T-helper 17 cell (primary cell): Measurements from ENCODE around the gene PVALB. TPM values are rescaled to one million over a fixed set of nuclear protein-coding genes. Genes with fewer than 3 reads are reported as not detected.
A peak's percentile ranks its signal among the peaks of the same experiment; 100 is the strongest.

Experiments used
- ATAC-seq: fragments of 150-1000 bp; cut with Tn5 transposase; 2 replicates; pipeline ENCODE4 v1.10.0; 2021; ENCODE audit warnings: mild to moderate bottlenecking, moderate library complexity
- DNase-seq, 3 donors: peaks; one replicate each; pipeline versions ENCODE4 v3.0.0 to v3.0.0-alpha.2; 2020 to 2021
- H3K9me3 ChIP-seq: one replicate; pipeline ENCODE4 v1.7.0; 2013; ENCODE audit warnings: low read length, mild to moderate bottlenecking; ENCODE audit not compliant: control insufficient read depth, poor library complexity, severe bottlenecking
- H3K27ac Mint-ChIP-seq: one replicate; pipeline ENCODE4 v1.8.0; 2022; ENCODE audit warnings: mild to moderate bottlenecking, moderate library complexity, mixed read lengths
- H3K27me3 Mint-ChIP-seq: one replicate; pipeline ENCODE4 v1.8.0; 2022; ENCODE audit warnings: mixed read lengths
- H3K36me3 Mint-ChIP-seq: one replicate; pipeline ENCODE4 v1.8.0; 2022; ENCODE audit warnings: low read depth, mixed read lengths
- H3K4me1 Mint-ChIP-seq: one replicate; pipeline ENCODE4 v1.8.0; 2022; ENCODE audit warnings: mild to moderate bottlenecking, mixed read lengths
- H3K4me3 Mint-ChIP-seq: one replicate; pipeline ENCODE4 v1.8.0; 2022; ENCODE audit warnings: mild to moderate bottlenecking, moderate library complexity, mixed read lengths
- total RNA-seq, 4 donors: library from RNA in 2 of 4; stranded (reverse) in 2 of 4; gene quantifications; one replicate each; pipeline ENCODE4 v1.2.3 and lab custom pipeline; 2022 to 2026

PVALB gene
- total RNA-seq, 2 donors from 2014 or later: 7.4 TPM; not detected in 1

- no peak for DNase-seq
- ATAC-seq: no peak
- H3K27me3 Mint-ChIP-seq: no peaks in the 10 kb centered on the region
- H3K36me3 Mint-ChIP-seq: no peaks in the 10 kb centered on the region
- H3K4me1 Mint-ChIP-seq: peaks cover 20% of the 10 kb centered on the region
- H3K9me3 ChIP-seq: no peaks in the 10 kb centered on the region
- H3K4me3 Mint-ChIP-seq: no peak overlapping the region
- H3K27ac Mint-ChIP-seq: no peak overlapping the region
These were observed 46.2 kb downstream of the PVALB start for GRCh38 chr22:36770513-36771231.

- Mint-ChIP-seq H3K27me3 (no peaks in the 10 kb centered on the region), H3K4me1 (peaks cover 17% of the 10 kb centered on the region), H3K36me3 (no peaks in the 10 kb centered on the region), H3K27ac (no peak overlapping the region), H3K4me3 (no peak overlapping the region)
- DNase-seq (no peak), ATAC-seq (no peak)
- no peaks in the 10 kb centered on the region for H3K9me3 ChIP-seq
These were observed 47.0 kb downstream of the PVALB start for GRCh38 chr22:36769541-36770512.

- Mint-ChIP-seq H3K27me3 (no peaks in the 10 kb centered on the region), H3K4me1 (peaks cover 17% of the 10 kb centered on the region), H3K27ac (no peak overlapping the region), H3K4me3 (no peak overlapping the region), H3K36me3 (no peaks in the 10 kb centered on the region)
- DNase-seq (no peak), ATAC-seq (no peak)
- H3K9me3 ChIP-seq: no peaks in the 10 kb centered on the region
These were observed 48.2 kb downstream of the PVALB start for GRCh38 chr22:36768616-36769015.

GRCh38 chr22:36768141-36768540, 48.7 kb downstream of the PVALB start:
- H3K36me3 Mint-ChIP-seq: no peaks in the 10 kb centered on the region
- H3K4me3 Mint-ChIP-seq: no peak overlapping the region
- H3K9me3 ChIP-seq: no peaks in the 10 kb centered on the region
- peaks cover 17% of the 10 kb centered on the region for H3K4me1 Mint-ChIP-seq
- DNase-seq: no peak
- H3K27me3 Mint-ChIP-seq: no peaks in the 10 kb centered on the region
- ATAC-seq: no peak
- H3K27ac Mint-ChIP-seq: no peak overlapping the region

GRCh38 chr22:36767035-36767775, 49.6 kb downstream of the PVALB start:
- H3K4me3 Mint-ChIP-seq: no peak overlapping the region
- peak overlapping the region; percentile 74 for H3K27ac Mint-ChIP-seq
- no peak for DNase-seq

GRCh38 chr22:36765943-36766450, 50.8 kb downstream of the PVALB start:
- H3K27me3 Mint-ChIP-seq: no peaks in the 10 kb centered on the region
- no peaks in the 10 kb centered on the region for H3K9me3 ChIP-seq
- DNase-seq (no peak), ATAC-seq (no peak)
- H3K4me3 Mint-ChIP-seq: no peak overlapping the region
- H3K36me3 Mint-ChIP-seq: no peaks in the 10 kb centered on the region
- H3K4me1 Mint-ChIP-seq: peaks cover 9% of the 10 kb centered on the region
- no peak overlapping the region for H3K27ac Mint-ChIP-seq

More at GRCh38 chr22:36767035-36767775, 49.6 kb downstream of the PVALB start:
- H3K9me3 ChIP-seq: no peaks in the 10 kb centered on the region
- Mint-ChIP-seq H3K36me3 (no peaks in the 10 kb centered on the region), H3K27me3 (no peaks in the 10 kb centered on the region), H3K4me1 (peaks cover 17% of the 10 kb centered on the region)
- no peak for ATAC-seq

- Mint-ChIP-seq H3K27ac (no peak overlapping the region), H3K4me1 (peaks cover 6% of the 10 kb centered on the region), H3K36me3 (no peaks in the 10 kb centered on the region), H3K4me3 (no peak overlapping the region), H3K27me3 (no peaks in the 10 kb centered on the region)
- ATAC-seq (no peak), DNase-seq (no peak)
- no peaks in the 10 kb centered on the region for H3K9me3 ChIP-seq
These were observed 51.5 kb downstream of the PVALB start for GRCh38 chr22:36765131-36765942.

- Mint-ChIP-seq H3K27ac (no peak overlapping the region), H3K4me3 (no peak overlapping the region), H3K27me3 (no peaks in the 10 kb centered on the region), H3K4me1 (peaks cover 4% of the 10 kb centered on the region), H3K36me3 (no peaks in the 10 kb centered on the region)
- no peaks in the 10 kb centered on the region for H3K9me3 ChIP-seq
- no peak for ATAC-seq
- no peak for DNase-seq
These were observed 52.2 kb downstream of the PVALB start for GRCh38 chr22:36764641-36765040.

- no peak overlapping the region for H3K27ac Mint-ChIP-seq
- no peaks in the 10 kb centered on the region for H3K36me3 Mint-ChIP-seq
- H3K27me3 Mint-ChIP-seq: no peaks in the 10 kb centered on the region
- ATAC-seq (no peak), DNase-seq (no peak)
- no peak overlapping the region for H3K4me3 Mint-ChIP-seq
- H3K9me3 ChIP-seq: no peaks in the 10 kb centered on the region
- peaks cover 2% of the 10 kb centered on the region for H3K4me1 Mint-ChIP-seq
These were observed 52.8 kb downstream of the PVALB start for GRCh38 chr22:36764060-36764459.

GRCh38 chr22:36763576-36763975, 53.3 kb downstream of the PVALB start:
- Mint-ChIP-seq H3K36me3 (no peaks in the 10 kb centered on the region), H3K4me3 (no peak overlapping the region), H3K27me3 (no peaks in the 10 kb centered on the region), H3K4me1 (no peaks in the 10 kb centered on the region), H3K27ac (no peak overlapping the region)
- H3K9me3 ChIP-seq: no peaks in the 10 kb centered on the region
- ATAC-seq: no peak
- no peak for DNase-seq

GRCh38 chr22:36762687-36763260, 54.1 kb downstream of the PVALB start:
- Mint-ChIP-seq H3K27me3 (no peaks in the 10 kb centered on the region), H3K4me3 (no peak overlapping the region), H3K36me3 (no peaks in the 10 kb centered on the region), H3K27ac (no peak overlapping the region), H3K4me1 (no peaks in the 10 kb centered on the region)
- DNase-seq (no peak), ATAC-seq (no peak)
- no peaks in the 10 kb centered on the region for H3K9me3 ChIP-seq

- Mint-ChIP-seq H3K27ac (no peak overlapping the region), H3K27me3 (no peaks in the 10 kb centered on the region), H3K36me3 (no peaks in the 10 kb centered on the region), H3K4me3 (no peak overlapping the region), H3K4me1 (no peaks in the 10 kb centered on the region)
- DNase-seq (no peak), ATAC-seq (no peak)
- H3K9me3 ChIP-seq: no peaks in the 10 kb centered on the region
These were observed 55.1 kb downstream of the PVALB start for GRCh38 chr22:36761553-36762240.
